ENCODE results near the gene NANOS2. TPM values are rescaled to one million over a fixed set of nuclear protein-coding genes. Genes with fewer than 3 reads are reported as not detected.

NANOS2 gene
- total RNA-seq, 1 experiment from 2014 or later, result not detected

- Mint-ChIP-seq H3K27me3 (ENCODE audit: insufficient read depth, unreplicated experiment) (peaks cover 29% of the 10 kb centered on the region), H3K4me3 (ENCODE audit: unreplicated experiment) (no peak overlapping the region), H3K9me3 (ENCODE audit: unreplicated experiment) (no peaks in the 10 kb centered on the region), H3K36me3 (ENCODE audit: insufficient read depth, unreplicated experiment) (no peaks in the 10 kb centered on the region), H3K27ac (ENCODE audit: unreplicated experiment) (no peak overlapping the region), H3K4me1 (ENCODE audit: low read depth, unreplicated experiment) (no peaks in the 10 kb centered on the region)
- DNase-seq, result no peak
- no peak overlapping the region for H3K4me3 ChIP-seq (ENCODE audit: low read depth, low read length)
- ChIA-PET CTCF (no interaction called here), POLR2A (no interaction called here)
- no TSS peak for BruUV-seq (replicated peaks)
- H3K27me3 ChIP-seq (replicated peaks; ENCODE audit: control insufficient read depth, insufficient read depth, low read length), result peaks cover 4% of the 10 kb centered on the region; the same call in 1 of the 2 replicates
- no peaks in the 10 kb centered on the region for H3K9me3 ChIP-seq
- intact Hi-C loops (cut with micrococcal nuclease; ENCODE audit: unreplicated experiment), result no loop called here
- no peak for TF ChIP-seq CTCF (IDR thresholded peaks at IDR 0.05; ENCODE audit: insufficient read depth in 1 of 2, low read depth in 1 of 2, low read length in 1 of 2, severe bottlenecking in 1 of 2, unreplicated experiment in 1 of 2)
- H3K36me3 ChIP-seq (ENCODE audit: control insufficient read depth, insufficient read depth, low read length), result no peaks in the 10 kb centered on the region
- H3K4me1 ChIP-seq, result no peaks in the 10 kb centered on the region
Measured at GRCh38 chr19:45933759-45934158, 19.2 kb upstream of the NANOS2 start.

- no peaks in the 10 kb centered on the region for H3K36me3 ChIP-seq (ENCODE audit: control insufficient read depth, insufficient read depth, low read length)
- intact Hi-C loops (cut with micrococcal nuclease; ENCODE audit: unreplicated experiment), result no loop called here
- BruUV-seq (replicated peaks), result no TSS peak
- H3K9me3 Mint-ChIP-seq (ENCODE audit: unreplicated experiment), result no peaks in the 10 kb centered on the region
- ChIA-PET CTCF (no interaction called here), POLR2A (no interaction called here)
- no peak for TF ChIP-seq CTCF (IDR thresholded peaks at IDR 0.05; ENCODE audit: insufficient read depth in 1 of 2, low read depth in 1 of 2, low read length in 1 of 2, severe bottlenecking in 1 of 2, unreplicated experiment in 1 of 2)
- peaks cover 14% of the 10 kb centered on the region for H3K4me1 Mint-ChIP-seq (ENCODE audit: low read depth, unreplicated experiment)
- peaks cover 20% of the 10 kb centered on the region for H3K27me3 Mint-ChIP-seq (ENCODE audit: insufficient read depth, unreplicated experiment)
- H3K4me1 ChIP-seq, result no peaks in the 10 kb centered on the region
- peaks cover 4% of the 10 kb centered on the region for H3K36me3 Mint-ChIP-seq (ENCODE audit: insufficient read depth, unreplicated experiment)
- no peak overlapping the region for H3K4me3 ChIP-seq (ENCODE audit: low read depth, low read length)
- H3K9me3 ChIP-seq, result no peaks in the 10 kb centered on the region
- H3K27ac Mint-ChIP-seq (ENCODE audit: unreplicated experiment), result no peak overlapping the region
- H3K27me3 ChIP-seq (replicated peaks; ENCODE audit: control insufficient read depth, insufficient read depth, low read length), result peaks cover 4% of the 10 kb centered on the region; the same call in 1 of the 2 replicates
- no peak overlapping the region for H3K4me3 Mint-ChIP-seq (ENCODE audit: unreplicated experiment)
- DNase-seq, result no peak
Measured at GRCh38 chr19:45931055-45931454, 16.5 kb upstream of the NANOS2 start.

GRCh38 chr19:45929247-45929646, 14.7 kb upstream of the NANOS2 start:
- H3K27me3 Mint-ChIP-seq (ENCODE audit: insufficient read depth, unreplicated experiment), result peaks cover 12% of the 10 kb centered on the region
- no TSS peak for BruUV-seq (replicated peaks)

More at GRCh38 chr19:45929247-45929646, 14.7 kb upstream of the NANOS2 start:
- TF ChIP-seq CTCF (IDR thresholded peaks at IDR 0.05; ENCODE audit: insufficient read depth in 1 of 2, low read depth in 1 of 2, low read length in 1 of 2, severe bottlenecking in 1 of 2, unreplicated experiment in 1 of 2), result no peak
- POLR2A ChIA-PET, result no interaction called here
- no peaks in the 10 kb centered on the region for H3K27me3 ChIP-seq (replicated peaks; ENCODE audit: control insufficient read depth, insufficient read depth, low read length)
- no peak overlapping the region for H3K4me3 ChIP-seq (ENCODE audit: low read depth, low read length)
- intact Hi-C loops (cut with micrococcal nuclease; ENCODE audit: unreplicated experiment), result loop anchor here (5.0 kb wide), 2 partner anchors 68 to 88 kb away; partner anchors contain the start of gene CCDC61
- no peak for DNase-seq
- no peaks in the 10 kb centered on the region for H3K36me3 ChIP-seq (ENCODE audit: control insufficient read depth, insufficient read depth, low read length)
- Mint-ChIP-seq H3K9me3 (ENCODE audit: unreplicated experiment) (no peaks in the 10 kb centered on the region), H3K4me3 (ENCODE audit: unreplicated experiment) (no peak overlapping the region), H3K27ac (ENCODE audit: unreplicated experiment) (no peak overlapping the region), H3K4me1 (ENCODE audit: low read depth, unreplicated experiment) (peaks cover 21% of the 10 kb centered on the region), H3K36me3 (ENCODE audit: insufficient read depth, unreplicated experiment) (peaks cover 11% of the 10 kb centered on the region)
- CTCF ChIA-PET, result interaction anchor here (0.5 kb wide), 1 partner anchor 477 kb away, joined by 4 read pairs; no protein-coding TSS in a partner anchor
- H3K9me3 ChIP-seq, result no peaks in the 10 kb centered on the region
- peaks cover 5% of the 10 kb centered on the region for H3K4me1 ChIP-seq
